GM20000 (cell line): Measurements from ENCODE around the gene ACE.

Experiments used
- DNase-seq: peaks from one replicate; pipeline ENCODE4 v3.0.0; 2012; ENCODE audit warnings: low spot score
- TF ChIP-seq, protein P1 (sequence below): IDR thresholded peaks from 2 replicates; pipeline ENCODE4 v1.5.1; 2012; ENCODE audit warnings: mild to moderate bottlenecking, control low read depth; ENCODE audit errors: extremely low read depth, missing control alignments

ACE gene

DNA sequence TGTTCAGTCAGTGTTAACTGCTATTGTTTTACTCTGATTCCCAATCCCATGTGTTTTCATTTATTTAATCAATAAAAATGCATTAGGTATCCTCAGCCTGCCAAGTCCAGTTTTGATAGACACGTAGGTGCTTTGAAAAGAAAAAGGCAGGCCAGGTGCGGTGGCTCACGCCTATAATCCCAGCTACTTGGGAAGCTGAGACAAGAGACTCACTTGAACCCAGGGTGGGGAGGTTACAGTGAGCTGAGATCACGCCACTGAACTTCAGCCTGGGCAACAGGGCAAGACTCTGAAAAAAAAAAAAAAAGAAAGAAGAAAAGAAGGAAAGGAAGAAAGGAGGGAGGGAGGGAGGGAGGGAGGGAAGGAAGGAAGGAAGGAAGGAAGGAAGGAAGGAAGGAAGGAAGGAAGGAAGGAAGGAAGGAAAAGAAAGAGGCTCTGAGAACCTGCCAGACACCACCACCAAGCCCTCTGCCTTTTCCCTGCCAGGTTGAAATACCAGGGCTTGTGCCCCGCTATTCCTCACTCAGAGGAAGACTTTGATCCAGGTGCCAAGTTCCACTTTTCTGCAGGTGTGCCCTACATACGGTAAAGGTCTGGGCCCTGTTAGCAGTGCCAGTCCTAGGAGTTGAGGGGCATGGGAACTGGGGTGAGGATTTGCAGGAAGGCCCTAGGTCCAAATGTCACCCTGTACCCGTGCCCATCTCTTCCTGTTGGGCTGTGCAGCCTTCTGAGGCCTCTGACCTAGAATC lies 36.2 kb downstream of the ACE start:
- TF ChIP-seq, protein P1, sequence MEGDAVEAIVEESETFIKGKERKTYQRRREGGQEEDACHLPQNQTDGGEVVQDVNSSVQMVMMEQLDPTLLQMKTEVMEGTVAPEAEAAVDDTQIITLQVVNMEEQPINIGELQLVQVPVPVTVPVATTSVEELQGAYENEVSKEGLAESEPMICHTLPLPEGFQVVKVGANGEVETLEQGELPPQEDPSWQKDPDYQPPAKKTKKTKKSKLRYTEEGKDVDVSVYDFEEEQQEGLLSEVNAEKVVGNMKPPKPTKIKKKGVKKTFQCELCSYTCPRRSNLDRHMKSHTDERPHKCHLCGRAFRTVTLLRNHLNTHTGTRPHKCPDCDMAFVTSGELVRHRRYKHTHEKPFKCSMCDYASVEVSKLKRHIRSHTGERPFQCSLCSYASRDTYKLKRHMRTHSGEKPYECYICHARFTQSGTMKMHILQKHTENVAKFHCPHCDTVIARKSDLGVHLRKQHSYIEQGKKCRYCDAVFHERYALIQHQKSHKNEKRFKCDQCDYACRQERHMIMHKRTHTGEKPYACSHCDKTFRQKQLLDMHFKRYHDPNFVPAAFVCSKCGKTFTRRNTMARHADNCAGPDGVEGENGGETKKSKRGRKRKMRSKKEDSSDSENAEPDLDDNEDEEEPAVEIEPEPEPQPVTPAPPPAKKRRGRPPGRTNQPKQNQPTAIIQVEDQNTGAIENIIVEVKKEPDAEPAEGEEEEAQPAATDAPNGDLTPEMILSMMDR = no peak
- no peak for DNase-seq

DNA sequence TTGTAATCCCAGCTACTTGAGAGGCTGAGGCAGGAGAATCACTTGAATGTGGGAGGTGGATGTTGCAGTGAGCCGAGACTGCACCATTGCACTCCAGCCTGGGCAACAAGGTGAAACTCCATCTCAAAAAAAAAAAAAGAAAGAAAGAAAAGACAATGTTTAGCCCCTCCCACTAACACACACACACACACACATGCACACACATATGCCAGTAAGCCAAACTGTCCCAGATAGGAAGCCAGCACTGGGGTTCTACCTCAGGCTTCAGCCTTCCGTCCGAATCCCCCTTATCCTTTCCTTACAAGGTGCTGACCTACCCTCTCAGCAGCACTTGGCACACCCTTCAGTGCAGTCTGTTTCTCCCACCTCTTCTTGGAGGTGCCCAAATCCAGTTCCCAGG lies 37.6 kb downstream of the ACE start:
- no peak for DNase-seq
- TF ChIP-seq, protein P1 = no peak

DNA sequence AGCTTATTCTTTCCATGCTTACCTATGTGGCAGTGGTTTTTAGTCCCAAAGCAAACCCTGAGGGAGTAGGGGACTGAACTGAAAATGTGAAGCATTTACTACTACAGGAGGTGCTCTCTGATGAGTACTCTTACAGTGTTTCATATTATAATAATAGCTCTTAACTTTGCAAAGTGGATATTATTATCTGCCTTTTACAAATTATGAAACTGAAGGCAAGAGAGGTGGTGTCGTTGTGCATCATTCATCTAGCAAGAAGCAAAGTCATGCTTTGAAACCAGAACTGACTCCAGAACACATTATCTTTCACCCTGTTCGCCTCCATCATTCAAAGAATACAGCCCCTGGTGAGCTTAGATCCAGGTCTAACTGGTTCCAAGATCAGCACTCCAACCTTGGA lies 38.1 kb downstream of the ACE start:
- DNase-seq = no peak
- TF ChIP-seq, protein P1 = no peak

DNA sequence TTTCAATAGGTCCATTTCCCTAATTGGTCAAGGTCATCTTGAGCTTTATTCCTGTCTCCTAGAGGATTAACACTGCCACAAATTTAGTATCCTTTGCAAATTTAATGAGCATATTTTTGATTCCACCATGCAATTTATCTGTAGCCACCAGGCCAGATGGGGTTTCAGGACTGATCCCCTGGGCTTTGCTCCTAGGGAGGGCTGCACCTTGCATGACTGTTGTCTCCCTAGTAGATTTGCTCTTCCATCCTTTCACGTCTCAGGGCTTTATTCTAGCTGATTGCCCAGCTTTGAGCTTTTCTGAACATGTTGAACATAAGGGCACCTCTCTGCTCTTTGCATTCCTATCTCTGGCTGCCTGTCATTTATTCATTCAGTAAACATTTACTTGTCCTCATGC lies 38.6 kb downstream of the ACE start:
- TF ChIP-seq, protein P1 = no peak
- no peak for DNase-seq

DNA sequence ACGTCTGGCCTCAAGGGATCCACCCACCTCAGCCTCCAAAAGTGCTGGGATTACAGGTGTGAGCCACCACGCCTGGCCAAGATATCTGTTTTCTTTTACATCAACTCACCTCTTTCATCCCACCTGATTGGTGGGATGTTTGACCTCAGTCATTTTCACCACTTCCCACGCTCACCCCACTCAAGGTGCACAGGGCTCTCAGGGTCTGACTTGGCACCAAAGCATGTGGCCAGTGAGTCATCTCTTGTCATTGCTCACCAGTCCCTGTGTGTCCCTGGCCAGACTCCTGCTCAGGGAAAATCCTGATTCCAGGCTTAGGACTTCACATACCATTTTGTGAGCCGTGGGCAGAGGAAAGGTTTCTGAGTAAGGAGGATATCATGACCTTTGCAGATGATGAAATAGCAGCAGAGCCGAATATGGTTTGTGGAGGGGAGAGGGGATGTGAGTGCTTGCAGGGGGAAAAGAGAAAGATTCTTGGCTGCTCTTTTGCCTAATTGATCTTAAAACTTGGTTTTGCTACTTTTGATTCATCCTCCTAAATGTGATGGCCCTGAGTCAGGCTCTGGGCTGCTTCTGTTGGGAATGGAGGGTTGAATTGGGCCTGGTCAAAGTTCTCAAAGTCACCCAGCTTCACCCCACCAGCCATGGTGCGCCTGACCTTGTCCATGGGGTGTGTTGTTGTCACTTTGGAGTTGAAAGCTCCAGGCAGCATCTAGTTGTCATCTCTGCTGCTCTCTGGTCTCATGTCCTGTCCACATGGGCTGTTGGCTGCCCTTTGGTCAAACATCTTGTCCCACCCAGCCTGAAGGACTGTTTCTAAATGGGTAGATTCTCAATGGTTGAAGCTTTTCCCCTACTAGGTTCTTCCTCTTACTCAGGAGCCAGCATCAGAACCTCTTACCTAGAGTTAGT lies 40.3 kb downstream of the ACE start:
- DNase-seq = no peak
- TF ChIP-seq, protein P1 = no peak

DNA sequence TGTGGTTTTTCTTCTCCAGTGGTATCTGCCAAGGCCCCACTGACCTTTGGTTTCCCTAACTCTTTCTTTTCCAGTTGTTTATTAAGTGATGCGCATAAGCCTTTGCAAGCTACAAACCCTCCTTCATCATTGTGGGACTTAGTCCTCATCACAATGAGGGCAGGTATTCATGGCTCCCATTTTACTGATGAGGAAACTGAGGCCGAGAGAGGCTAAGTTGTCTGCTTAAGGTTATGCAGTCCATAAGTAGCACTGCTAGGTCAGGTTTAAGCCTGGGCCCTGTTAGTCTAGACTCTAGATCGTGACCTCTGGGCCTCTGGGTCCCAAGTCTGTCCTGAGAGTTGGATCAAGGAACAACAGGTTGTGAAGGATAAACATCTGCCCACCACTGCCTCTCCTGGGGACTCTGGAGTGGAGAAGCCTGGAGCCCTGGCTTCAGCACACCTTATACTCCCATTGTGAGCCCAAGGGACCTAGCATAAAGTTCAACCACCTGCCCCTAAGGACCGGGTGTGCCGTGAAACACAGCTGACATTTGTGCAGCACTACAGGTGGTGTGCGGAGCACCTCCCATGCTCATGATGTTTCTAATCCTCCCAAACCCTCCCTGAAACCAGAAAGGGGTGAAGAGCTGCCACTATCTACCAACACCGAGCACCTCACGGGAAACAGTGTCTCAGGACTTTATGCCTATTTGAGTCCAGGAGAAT lies 41.1 kb downstream of the ACE start:
- TF ChIP-seq, protein P1 = no peak

More for the DNA sequence above, 41.1 kb downstream of the ACE start:
- DNase-seq = no peak
